Stimulated activated CD4-positive, alpha-beta T cell treated with anti-CD3 and anti-CD28 coated beads, Interleukin-15, amount 100 ng/mL, for 24 hours (primary cell): Measurements from ENCODE around the gene COG5.

ENCODE experiments used
- DNase-seq: peaks from one replicate; pipeline ENCODE4 v3.0.0-alpha.2; 2020

The COG5 gene

DNA sequence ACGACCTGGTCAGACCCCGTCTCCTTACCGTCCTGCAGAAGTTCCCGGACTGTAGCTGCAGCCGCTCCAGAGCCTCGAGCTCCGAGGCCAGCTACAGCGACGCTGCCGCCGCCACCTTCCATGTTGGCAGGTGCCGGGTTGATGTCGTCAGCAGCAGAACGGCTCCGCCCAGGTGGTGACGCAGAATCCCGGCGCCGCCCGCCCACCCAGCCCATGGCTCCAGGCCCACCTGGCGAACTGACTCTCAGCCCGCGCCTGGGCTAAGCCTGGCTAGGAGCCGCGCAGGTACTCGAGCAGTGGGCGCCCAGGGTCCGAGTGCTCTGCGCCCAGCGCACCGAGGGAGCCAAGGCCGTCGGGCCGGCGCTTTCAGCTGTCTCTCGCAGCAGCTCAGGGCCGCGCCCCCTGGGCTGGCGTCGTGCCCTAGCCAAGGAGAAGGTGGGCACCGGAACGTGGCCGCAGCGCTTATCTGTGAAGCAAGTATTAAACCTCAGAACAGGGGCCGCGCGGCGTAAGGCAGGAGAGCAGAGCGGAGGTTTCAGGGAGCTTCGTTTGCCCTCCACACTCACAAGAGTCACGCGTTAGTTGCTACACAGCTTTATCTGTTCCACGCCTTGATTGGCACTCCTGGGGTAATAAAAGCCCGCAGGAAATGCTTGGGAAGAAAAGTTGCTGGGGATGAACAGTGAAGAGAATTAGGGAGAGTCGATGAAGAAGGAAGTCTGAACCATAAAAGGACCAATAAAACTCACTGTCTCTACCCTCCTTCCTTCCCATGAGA is at the start of gene COG5, which contains the start of gene DUS4L:
TSS of gene COG5 (minus strand) at position 146 of the 778 bp plus-strand sequence. CDS start at position 122, 24 bp downstream.
TSS of gene DUS4L (plus strand) at position 197 of the 778 bp plus-strand sequence. CDS start 3,100 bp downstream, outside the sequence.
- peak; percentile 89 for DNase-seq

DNA sequence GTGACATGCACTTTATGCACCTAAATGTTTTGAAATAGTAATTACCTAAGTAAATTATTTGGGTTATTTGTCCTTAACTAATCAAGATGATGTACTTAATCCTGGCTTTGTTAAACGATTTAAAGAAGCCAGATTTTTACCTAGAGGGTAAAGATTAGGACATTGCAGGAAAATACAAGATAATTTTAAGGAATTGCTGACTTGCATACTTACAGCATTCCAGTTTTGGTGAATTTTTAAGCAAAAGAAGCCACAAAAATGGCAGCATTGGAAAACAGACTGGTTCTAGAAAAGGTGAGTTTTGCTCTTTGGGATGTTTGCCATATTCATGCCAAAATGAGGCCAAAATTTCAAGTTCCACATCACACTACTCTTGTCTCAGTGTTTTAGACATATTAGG is 49.7 kb upstream of the COG5 start:
- no peak for DNase-seq

DNA sequence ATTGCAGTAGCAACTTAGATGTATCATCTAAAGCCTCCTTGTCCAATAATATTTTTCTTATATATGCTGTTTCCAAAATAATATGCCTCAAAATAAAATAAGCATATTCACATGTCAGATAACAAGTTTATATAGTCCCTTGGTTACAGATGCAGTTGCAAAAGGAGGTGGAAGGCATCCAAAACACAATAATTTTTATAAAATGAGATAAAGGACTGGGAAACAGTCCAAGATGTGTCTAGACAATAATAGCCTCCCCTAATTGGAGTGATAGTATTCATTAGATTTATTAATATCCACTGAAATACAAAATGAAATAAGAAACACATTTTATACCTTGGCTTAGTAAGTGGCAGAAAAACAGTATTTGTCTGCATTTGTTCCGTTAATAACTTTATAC is 46.6 kb upstream of the COG5 start:
- DNase-seq: no peak

DNA sequence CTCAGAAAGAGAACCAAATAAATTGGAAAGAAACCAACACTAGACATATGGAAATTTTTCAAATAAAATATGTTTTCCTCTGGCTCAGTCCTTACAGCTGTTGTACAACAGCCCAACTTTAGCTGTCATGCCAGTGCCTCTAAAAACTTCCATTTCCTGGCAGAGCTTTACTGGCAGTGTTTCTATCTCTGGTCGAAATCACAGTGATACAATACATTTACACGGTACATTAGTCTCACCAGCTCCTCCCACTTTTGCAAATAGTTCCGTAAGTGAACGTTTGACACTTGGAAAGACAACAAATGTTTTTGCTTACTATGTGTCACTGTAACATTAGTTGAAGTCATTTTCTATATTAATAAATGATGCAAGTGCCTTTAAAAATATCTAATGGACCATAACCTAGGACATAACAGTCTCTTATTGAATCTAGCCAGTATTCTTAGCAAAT is 46.1 kb upstream of the COG5 start:
- DNase-seq: no peak

DNA sequence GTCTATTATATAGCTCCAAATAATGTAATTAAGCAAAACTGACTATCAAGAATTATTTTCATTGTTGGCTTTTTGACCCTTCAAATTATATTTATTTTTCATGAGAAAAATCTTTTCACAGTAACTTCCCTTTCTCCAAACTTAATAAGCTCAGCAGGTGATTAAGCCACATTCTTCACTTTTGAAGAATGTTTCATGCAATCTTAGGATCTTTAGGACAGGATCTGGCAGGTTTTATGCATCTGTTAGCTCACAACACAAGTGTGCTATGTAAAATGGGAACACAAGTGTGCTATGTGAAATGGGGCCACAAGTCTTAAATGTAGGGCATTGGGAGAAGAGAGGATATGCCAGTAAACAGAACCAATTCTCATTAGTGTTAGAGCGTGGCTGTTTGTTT is 42.6 kb upstream of the COG5 start:
- no peak for DNase-seq

DNA sequence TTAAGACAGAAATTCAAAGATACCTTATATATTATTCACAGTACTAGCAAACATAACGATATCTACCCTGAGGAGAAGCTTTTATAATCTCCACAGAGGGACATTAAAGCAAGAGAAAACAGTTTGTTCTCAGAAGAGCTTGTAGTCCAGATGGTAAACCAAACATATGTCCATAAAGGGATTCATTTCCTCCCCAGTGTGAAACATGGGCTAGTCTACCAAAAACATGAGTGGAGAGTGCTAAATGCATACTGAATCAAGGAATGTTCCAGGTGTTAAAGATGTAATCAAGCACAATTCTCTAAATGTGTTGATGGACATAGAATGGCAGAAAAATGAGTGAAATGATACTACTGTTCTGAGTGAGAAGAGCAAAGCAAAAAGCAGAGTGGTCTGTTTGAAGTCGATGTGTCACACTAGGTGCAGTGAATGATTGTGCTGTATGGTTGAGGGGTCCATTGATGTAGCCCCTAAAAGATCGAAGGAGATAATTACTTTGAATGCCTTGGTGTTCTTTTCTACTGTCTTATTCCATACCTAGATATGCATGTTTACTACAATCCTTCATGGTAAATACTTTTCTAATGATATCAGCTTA is 41.6 kb upstream of the COG5 start:
- DNase-seq: no peak

DNA sequence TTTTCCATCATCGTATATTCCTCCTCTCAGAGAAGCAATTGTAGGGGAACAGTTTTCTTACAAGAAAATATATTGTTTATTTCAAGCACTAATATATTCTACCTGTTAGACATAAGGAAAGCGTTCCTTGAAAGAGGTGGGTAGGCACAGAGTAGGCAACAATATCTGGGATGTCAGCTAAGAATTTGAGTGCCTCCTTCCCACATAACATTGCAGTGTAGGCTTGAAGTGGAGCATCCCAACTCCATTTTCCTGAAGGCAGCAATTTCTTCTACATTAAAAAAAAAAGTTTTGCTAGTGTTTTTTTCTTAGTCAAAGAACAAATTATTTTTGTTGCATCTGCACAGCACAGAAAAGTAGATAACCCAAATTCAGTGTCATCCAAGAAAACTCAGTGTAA is 37.1 kb upstream of the COG5 start:
- DNase-seq: no peak

DNA sequence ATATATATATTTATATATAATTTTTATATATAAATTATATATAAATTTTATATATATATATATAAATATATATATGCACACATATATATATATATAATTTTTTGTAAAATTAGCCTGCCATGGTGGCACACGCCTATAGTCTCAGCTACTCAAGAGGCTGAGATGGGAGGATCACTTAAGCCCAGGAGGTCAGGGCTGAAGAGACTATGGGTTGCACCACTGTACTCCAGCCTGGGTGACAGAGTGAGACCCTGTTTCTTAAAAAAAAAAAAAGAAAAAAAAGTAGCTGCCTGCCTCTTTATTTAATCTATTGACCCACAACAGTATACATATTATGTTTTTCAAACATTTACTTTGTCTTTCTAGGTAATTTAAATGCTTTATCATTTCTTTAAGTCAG is 35.5 kb upstream of the COG5 start:
- DNase-seq: no peak

DNA sequence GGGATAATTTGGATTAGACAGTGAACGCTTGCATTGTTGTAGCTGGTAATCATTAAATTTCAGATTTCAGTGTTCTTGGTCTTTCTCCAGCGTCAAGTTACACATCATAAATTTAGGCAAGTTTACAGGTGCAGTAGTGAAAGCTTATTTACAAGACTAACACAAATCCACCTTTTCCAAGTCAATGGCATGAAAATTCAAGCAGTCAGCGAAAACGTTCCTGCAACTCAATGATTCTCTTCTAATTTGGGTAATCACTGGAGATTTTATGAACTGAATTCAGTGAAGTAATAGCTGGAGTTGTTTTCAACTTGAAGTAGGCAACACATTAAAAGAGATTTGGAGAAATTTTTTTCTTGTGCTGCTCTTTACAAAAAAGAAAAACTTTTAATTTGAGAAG is 34.2 kb upstream of the COG5 start:
- no peak for DNase-seq

DNA sequence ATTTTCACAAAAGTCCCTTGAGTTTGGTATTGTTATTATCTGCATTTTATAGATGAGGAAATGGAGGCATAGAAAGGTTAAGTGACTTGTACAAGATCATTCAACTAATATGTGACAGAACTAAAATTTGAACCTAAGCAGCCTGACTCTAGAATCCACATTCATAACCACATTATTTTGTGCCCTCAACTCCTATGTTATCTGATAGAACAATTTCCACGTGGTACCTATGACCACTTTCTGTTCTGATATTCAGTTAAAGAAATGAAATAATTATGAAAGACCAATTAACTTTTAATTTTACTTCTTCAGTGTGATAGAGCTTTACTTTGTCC is 33.8 kb upstream of the COG5 start:
- DNase-seq: no peak

DNA sequence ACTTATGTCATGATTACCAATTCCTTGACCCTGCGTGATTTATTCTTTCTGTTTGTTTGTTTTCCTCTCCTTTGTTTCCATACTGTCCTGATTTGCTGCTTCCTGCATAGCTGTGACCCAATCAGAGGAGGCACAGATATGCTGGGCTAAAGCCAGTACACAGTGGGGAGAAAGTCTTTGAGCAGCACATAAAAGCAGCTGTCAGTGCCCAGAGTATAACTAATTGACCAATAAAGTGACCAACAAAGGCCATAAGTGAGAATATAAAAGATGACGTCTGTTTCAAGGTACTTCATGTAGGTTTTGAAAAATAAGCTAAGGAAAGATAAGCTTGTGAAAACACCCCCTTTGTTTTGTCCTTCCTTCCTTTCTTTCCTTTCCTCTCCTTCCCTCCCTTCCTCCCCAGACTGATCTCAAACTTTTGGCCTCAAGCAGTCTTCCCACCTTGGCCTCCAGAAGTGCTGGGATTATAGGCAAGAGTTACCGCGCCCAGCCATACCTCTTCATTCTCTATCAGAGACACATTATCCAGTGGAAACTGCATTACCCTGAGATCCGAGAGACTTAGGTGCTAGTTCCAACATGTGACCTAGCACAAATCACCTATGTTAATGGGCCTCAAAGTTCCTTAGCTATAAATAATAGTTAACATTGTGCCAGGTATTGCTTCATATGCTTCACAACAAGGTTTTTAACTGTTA is 33.3 kb upstream of the COG5 start:
- DNase-seq: no peak

DNA sequence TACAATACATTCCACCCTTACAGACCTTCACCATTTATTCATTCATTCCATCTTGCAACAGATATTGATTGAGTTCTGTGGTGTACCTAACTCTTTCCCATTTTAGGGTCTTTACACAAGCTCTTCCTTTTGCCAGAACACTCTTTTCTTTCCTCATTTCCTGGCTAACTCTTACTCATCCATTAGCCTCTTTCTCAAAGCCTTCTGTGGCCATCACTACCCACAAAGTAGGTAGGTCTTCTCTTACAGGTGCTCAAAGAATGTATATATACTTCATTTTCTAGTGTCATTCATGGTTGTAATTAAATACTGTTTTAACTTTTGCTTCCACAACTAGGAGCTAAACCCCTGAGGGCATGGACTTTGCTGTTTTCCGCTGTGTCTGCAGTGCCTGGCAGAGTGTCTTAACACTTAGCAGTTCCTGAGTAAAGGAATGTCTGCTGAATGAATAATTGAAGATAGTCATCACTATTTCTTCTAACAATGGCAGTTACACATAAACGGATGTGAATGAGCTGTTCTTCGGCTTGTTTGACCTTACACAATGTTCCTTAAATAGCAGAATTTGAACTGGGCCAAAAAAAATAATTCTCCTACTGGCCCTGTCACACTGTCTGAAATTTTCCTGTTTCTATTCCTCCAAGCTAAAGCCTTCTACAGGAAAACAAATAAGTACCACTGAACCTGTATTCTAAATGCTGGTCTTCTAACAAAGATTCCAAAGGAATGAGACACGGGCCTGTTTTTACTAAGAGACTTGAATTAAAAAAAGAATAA is 31.4 kb upstream of the COG5 start:
- DNase-seq: no peak

DNA sequence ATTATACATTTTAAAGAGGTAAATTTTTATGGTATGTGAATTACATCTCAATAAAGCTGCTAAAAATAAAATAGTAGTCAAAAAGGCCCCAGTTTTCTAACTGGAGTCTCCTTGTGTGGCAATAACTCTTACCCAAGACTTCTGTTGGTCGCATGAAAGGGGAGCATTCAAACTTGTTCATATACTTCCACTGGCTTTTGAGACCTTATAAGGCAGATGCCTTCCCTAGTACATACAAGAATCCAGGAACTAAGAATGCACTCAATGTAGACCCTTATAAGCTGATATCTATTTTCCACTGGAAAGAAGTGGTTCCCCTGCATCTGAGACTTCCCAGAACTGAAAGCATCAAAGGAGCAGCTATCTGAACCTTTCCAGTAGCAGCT is 29.3 kb upstream of the COG5 start:
- no peak for DNase-seq

DNA sequence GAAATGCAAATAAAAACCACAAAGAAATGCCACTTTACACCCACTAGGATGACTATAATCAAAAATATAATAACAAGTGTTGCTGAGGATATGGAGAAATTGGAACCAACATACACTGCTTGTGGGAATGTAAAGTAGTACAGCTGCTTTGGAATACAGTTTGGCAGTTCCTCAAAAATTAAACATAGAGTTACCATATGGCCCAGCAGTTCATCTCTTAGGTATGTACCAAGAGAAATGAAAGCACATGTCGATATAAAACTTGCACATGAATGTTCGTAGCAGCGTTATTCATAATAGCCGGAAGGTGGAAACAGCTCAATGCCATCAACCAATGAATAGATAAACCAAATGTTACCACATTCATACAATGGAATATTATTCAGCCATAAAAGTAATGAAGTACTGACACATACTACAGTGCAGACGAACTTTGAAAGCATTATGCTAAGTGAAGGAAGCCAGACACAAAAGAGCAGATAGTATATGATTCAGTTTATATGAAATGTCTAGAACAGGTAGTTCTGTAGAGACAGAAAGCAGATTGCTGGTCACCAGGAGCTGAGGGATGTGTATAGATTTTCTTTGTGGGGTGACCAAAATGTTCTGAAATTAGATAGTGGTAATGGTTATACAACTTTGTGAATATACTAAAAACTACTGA is 28.8 kb upstream of the COG5 start:
- DNase-seq: no peak

DNA sequence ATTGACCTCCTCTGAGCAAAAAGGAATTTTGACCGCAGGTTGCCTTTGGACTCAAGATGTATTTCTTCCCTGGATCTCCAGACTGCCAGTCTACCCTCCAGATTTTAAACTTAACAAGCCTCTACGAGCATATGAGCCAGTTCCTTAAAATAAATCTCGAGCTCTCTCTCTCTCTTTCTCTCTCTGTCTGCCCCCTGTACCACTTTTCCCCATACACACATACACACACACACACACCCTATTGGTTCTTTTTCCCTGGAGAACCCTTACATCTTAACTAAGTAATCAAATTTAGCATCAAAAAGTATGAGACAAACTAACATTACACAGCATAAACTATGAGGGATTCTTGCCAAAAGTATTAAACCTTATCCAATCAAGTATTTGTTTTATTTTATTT is 27.7 kb upstream of the COG5 start:
- no peak for DNase-seq

DNA sequence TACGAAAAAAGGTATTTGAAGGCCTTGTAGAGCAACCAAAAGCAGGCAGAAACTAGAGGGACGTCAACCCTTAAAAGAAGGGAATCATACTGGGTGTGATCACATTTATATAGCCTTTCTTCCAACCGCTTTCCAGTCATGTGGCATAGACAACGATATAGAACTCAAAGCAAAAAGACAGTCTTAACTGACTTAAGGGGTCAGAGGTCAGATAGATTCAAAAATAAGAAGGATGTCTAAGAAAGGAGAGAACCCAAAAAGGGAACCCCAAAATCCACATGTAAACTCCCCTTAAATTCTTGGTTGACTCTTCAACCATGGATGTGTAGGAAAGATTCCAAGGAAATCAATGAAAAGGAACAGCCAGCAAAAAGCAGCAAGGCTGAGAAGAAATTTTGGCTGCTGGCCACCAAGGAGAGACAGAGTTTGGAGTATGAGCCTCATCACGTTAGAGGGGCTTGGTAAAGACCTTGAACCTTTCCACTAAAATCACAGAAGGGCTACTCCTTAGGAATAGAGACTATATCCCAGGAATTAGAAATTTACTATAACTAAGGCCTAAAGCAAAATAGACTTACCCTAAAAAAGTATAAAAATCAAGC is 24.9 kb upstream of the COG5 start:
- DNase-seq: no peak

DNA sequence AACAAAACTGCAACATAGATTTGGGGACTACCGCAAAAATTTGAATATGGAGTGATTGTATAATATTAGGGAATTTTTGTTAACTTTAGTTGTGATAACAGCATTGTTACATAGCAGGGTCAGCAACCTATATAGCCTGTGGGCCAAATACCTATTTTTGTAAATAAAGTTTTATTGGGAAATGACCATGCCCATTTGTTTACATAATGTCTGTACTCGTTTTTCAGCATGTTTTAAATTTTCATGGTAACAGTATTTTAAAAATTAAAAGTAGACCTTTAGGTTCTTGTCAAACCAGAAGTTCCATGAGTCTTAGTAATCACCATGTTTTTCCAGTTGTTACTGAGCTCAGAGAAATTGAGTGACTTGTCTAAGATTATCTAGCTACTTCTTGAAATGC is 21.0 kb upstream of the COG5 start:
- DNase-seq: no peak

DNA sequence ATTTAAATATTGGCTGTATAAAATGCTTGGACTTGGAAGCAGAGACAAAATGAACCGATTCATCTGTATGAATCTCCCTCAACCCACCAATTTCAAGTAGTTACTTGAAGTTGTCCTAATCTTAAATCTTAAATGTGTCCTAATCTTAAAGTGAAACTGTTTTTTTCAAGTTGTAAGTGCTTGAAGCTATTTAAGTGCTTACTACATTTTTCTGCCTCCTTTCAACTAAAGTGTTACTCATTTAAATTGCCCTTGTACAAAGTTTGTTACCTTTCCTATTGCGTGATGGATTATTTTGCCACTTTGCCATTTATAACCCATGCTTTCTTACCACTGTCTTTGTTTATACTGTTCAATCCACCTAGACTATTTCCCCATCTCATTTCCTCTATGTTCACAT is 19.2 kb upstream of the COG5 start:
- DNase-seq: no peak

DNA sequence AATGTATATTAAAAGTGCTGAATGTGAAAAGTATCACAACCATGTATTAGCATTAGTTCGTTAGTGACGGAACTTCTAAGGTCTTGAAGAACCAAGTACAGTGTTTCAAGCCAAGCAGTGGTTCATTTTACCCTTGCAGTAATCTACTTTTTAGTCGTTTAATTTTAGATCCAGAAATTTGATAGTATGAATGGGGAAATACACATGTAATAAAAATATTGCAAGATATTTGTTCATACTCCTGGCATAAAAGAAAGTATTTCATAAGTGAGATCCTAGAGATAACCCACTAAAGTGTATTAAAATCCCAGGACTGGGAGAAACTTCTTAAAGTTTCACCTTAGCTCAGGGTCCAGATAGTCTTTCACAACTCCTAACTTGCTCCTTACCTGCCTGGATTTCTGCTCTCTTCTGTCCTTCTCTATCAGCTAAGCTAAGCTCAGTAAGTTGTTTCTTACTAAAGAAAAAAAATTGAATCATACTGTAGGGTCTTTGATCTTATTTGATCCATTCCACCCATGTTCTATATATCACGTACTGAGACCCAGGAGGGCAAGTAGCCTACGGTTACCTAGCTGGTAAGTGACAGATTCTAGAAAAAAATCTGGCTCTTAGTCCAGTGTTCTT is 17.8 kb upstream of the COG5 start:
- DNase-seq: no peak

DNA sequence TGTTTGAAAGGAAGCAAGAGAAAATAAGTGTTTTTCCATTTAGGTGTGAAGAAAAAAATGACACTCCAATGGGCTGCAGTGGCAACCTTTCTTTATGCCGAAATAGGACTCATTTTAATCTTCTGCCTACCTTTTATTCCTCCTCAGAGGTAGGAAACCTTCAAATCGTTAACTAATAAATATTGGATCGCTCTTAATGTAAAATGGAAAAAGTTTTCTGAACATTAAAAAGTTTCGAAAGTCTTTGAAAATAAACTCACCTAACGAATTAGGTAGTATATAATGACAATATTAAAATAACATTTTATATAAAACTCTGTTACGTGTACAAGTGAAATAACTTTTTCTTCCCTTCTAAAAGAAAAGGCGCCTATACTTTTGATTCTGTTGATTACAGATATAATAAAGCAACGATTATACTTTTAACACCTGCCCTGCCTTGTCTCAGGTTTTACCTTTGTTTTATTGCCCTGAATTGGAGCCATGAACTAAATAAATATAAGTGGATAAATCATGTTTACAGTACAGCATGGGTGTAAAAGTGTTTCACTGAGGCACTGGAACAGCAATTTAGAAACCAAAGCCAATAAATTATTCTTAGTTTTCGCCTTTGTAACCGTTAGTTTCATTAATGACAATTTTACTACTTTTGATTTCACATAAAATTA is 17.1 kb upstream of the COG5 start:
- no peak for DNase-seq
